ENCODE results near the gene MEIS1. TPM values are rescaled to one million over a fixed set of nuclear protein-coding genes. Genes with fewer than 3 reads are reported as not detected.

MEIS1 gene
- total and polyA plus RNA-seq, 2 donors (not counting 1 experiment from before 2014, with no cell fraction given), result 0.03 TPM; not detected in 1

- no peak overlapping the region for H3K9ac ChIP-seq (ENCODE audit: low read length)
- POLR2A ChIA-PET, result no interaction called here
- H3K27ac Mint-ChIP-seq, result no peak overlapping the region
Measured at GRCh38 chr2:66446941-66447340, 12.0 kb downstream of the MEIS1 start.

GRCh38 chr2:66447677-66448076, 12.8 kb downstream of the MEIS1 start:
- Mint-ChIP-seq H3K27ac (no peak overlapping the region), H3K9me3 (ENCODE audit: insufficient read depth) (no peaks in the 10 kb centered on the region), H3K4me3 (no peak overlapping the region), H3K27me3 (peaks cover 39% of the 10 kb centered on the region), H3K4me1 (no peaks in the 10 kb centered on the region)
- no peak overlapping the region for H3K4me3 ChIP-seq (ENCODE audit: control extremely low read depth in 1 of 5, extremely low read depth in 1 of 5, insufficient read depth in 1 of 5, low read depth in 2 of 5, low read length in 4 of 5)
- peaks cover 3 to 6% of the 10 kb centered on the region in 2 donors for H3K4me1 ChIP-seq (ENCODE audit: control insufficient read depth in 2 of 2, insufficient read depth in 2 of 2, low read length in 2 of 2)
- H2AFZ ChIP-seq (ENCODE audit: insufficient read depth, low read depth, low read length, poor library complexity, severe bottlenecking), result no peak overlapping the region
- no peaks in the 10 kb centered on the region for H3K36me3 ChIP-seq (replicated peaks in 1 of 2; ENCODE audit: control extremely low read depth in 1 of 2, control insufficient read depth in 1 of 2, extremely low read depth in 1 of 2, insufficient read depth in 2 of 2, low read length in 1 of 2)
- ChIA-PET CTCF (no interaction called here), POLR2A (no interaction called here)
- H3K9me3 ChIP-seq (ENCODE audit: control extremely low read depth in 1 of 3, control insufficient read depth in 2 of 3, insufficient read depth in 1 of 3, low read length in 2 of 3), result peaks cover 0 to 18% (median 0%) of the 10 kb centered on the region in 3 donors
- H3K27ac ChIP-seq (ENCODE audit: low read length in 2 of 2), result no peak overlapping the region
- TF ChIP-seq, protein P1, sequence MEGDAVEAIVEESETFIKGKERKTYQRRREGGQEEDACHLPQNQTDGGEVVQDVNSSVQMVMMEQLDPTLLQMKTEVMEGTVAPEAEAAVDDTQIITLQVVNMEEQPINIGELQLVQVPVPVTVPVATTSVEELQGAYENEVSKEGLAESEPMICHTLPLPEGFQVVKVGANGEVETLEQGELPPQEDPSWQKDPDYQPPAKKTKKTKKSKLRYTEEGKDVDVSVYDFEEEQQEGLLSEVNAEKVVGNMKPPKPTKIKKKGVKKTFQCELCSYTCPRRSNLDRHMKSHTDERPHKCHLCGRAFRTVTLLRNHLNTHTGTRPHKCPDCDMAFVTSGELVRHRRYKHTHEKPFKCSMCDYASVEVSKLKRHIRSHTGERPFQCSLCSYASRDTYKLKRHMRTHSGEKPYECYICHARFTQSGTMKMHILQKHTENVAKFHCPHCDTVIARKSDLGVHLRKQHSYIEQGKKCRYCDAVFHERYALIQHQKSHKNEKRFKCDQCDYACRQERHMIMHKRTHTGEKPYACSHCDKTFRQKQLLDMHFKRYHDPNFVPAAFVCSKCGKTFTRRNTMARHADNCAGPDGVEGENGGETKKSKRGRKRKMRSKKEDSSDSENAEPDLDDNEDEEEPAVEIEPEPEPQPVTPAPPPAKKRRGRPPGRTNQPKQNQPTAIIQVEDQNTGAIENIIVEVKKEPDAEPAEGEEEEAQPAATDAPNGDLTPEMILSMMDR (IDR thresholded peaks at IDR 0.05), result no peak
- no peak for TF ChIP-seq EZH2 (IDR thresholded peaks at IDR 0.05; ENCODE audit: borderline replicate concordance, insufficient read depth, low read depth, low read length, poor library complexity, severe bottlenecking)
- ATAC-seq (ENCODE audit: low read depth), result no peak
- H3K9ac ChIP-seq (ENCODE audit: low read length), result no peak overlapping the region
- no CpG with 5 or more reads among the region's 2 CpGs for WGBS (ENCODE audit: insufficient coverage)
- H3K4me2 ChIP-seq (replicated peaks; ENCODE audit: low read depth, low read length, poor library complexity, severe bottlenecking), result no peak overlapping the region
- H4K20me1 ChIP-seq (ENCODE audit: control insufficient read depth, insufficient read depth, low read length, poor library complexity, severe bottlenecking), result no peaks in the 10 kb centered on the region
- peaks cover 0 to 39% (median 16%) of the 10 kb centered on the region in 4 experiments for H3K27me3 ChIP-seq (replicated peaks in 1 of 4; ENCODE audit: control extremely low read depth in 1 of 4, control insufficient read depth in 3 of 4, insufficient read depth in 4 of 4, low read length in 3 of 4)
- H3K79me2 ChIP-seq (ENCODE audit: control insufficient read depth, insufficient read depth, low read length), result no peaks in the 10 kb centered on the region
- DNase-seq, result no peak
- intact Hi-C loops (cut with micrococcal nuclease), result no loop called here

More at GRCh38 chr2:66446941-66447340, 12.0 kb downstream of the MEIS1 start:
- H3K9me3 Mint-ChIP-seq (ENCODE audit: insufficient read depth), result no peaks in the 10 kb centered on the region
- TF ChIP-seq EZH2 (IDR thresholded peaks at IDR 0.05; ENCODE audit: borderline replicate concordance, insufficient read depth, low read depth, low read length, poor library complexity, severe bottlenecking), result no peak
- TF ChIP-seq, protein P1 (IDR thresholded peaks at IDR 0.05), result no peak
- whole genome bisulfite sequencing (ENCODE audit: insufficient coverage), result 65% methylated on average over 5 of the region's 8 CpGs
- H3K4me2 ChIP-seq (replicated peaks; ENCODE audit: low read depth, low read length, poor library complexity, severe bottlenecking), result no peak overlapping the region
- no peaks in the 10 kb centered on the region for H3K36me3 ChIP-seq (replicated peaks in 1 of 2; ENCODE audit: control extremely low read depth in 1 of 2, control insufficient read depth in 1 of 2, extremely low read depth in 1 of 2, insufficient read depth in 2 of 2, low read length in 1 of 2)
- no peaks in the 10 kb centered on the region for H3K4me1 Mint-ChIP-seq
- intact Hi-C loops (cut with micrococcal nuclease), result no loop called here
- H3K27me3 ChIP-seq (replicated peaks in 1 of 4; ENCODE audit: control extremely low read depth in 1 of 4, control insufficient read depth in 3 of 4, insufficient read depth in 4 of 4, low read length in 3 of 4), result peaks cover 0 to 43% (median 22%) of the 10 kb centered on the region in 4 experiments
- H3K9me3 ChIP-seq (ENCODE audit: control extremely low read depth in 1 of 3, control insufficient read depth in 2 of 3, insufficient read depth in 1 of 3, low read length in 2 of 3), result peaks cover 0 to 18% (median 0%) of the 10 kb centered on the region in 3 donors
- H3K4me1 ChIP-seq (ENCODE audit: control insufficient read depth in 2 of 2, insufficient read depth in 2 of 2, low read length in 2 of 2), result peaks cover 3 to 6% of the 10 kb centered on the region in 2 donors
- no peaks in the 10 kb centered on the region for H3K79me2 ChIP-seq (ENCODE audit: control insufficient read depth, insufficient read depth, low read length)
- H3K4me3 ChIP-seq (ENCODE audit: control extremely low read depth in 1 of 5, extremely low read depth in 1 of 5, insufficient read depth in 1 of 5, low read depth in 2 of 5, low read length in 4 of 5), result no peak overlapping the region
- H4K20me1 ChIP-seq (ENCODE audit: control insufficient read depth, insufficient read depth, low read length, poor library complexity, severe bottlenecking), result no peaks in the 10 kb centered on the region
- peaks cover 44% of the 10 kb centered on the region for H3K27me3 Mint-ChIP-seq
- no peak overlapping the region for H3K27ac ChIP-seq (ENCODE audit: low read length in 2 of 2)
- no peak overlapping the region for H2AFZ ChIP-seq (ENCODE audit: insufficient read depth, low read depth, low read length, poor library complexity, severe bottlenecking)
- DNase-seq (no peak), ATAC-seq (ENCODE audit: low read depth) (no peak)
- CTCF ChIA-PET, result no interaction called here
- H3K4me3 Mint-ChIP-seq, result no peak overlapping the region

Data from B cell (primary cell).